GM18505 (cell line): Measurements from ENCODE around the gene SUSD3.
"Not testable (repeated sequence)": the region's sequence is repeated elsewhere in the genome, so short reads cannot be mapped to it uniquely, and the experiment has no call there.

Source experiments
- ATAC-seq: cut with Tn5 transposase; IDR thresholded peaks from one replicate; pipeline ENCODE4 v1.9.1; 2021; ENCODE audit not compliant: unreplicated experiment
- POLR2A ChIP-seq: IDR thresholded peaks from 4 replicates; pipeline ENCODE4 v1.6.1; 2011; ENCODE audit warnings: borderline replicate concordance; ENCODE audit not compliant: insufficient read depth, insufficient read length; ENCODE audit errors: extremely low read depth

Gene SUSD3

DNA sequence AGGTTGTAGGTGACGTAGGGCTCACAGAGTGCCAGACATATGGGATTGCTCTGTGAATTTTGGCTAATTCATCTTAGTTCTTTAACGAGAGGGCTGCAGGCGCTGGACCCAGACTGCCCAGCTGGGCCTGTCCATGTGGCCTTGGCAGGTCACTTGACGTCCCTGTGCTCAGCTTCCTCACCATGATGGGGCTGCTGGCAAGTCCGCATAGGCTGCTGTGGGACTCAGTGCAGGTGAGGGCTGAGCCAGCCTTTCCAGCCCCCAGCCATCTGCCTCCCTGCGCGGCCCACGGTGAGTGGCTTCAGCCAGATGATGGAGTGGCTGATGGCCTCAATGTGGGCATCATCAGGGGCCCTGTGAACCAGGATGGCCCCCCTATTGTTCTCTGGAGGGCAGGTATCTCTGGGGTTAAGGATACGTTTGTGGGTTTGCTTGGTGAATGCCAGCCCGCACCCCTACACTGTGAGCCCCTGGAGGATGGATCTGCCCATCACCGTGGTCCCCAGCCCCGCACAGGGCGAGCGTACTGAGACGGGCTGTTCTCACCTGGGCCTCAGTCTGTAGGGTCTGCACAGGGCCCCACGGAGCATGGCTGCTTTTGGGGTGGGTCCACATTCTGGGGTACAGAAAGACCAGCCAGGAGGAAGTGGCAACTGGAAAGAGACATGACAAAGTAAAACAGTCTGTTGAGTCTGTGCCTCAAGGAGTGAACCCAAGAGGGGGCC lies 41.2 kb downstream of the SUSD3 start:
- TF ChIP-seq POLR2A = no peak
- ATAC-seq = no peak

DNA sequence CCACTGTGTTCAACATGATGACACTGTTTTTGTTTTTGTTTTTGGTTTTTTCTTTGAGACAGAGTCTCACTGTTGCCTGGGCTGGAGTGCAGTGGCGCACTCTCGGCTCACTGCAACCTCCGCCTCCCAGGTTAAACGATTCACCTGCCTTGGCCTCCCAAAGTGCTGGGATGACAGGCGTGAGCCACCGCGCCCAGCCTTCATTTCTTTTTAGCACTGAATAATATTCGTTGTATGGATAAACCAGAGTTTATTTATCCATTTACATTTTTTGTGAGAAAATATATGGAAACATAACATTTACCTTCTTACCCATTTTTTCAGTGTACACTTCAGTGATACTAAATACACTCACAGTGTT lies 41.8 kb downstream of the SUSD3 start:
- no peak for ATAC-seq
- TF ChIP-seq POLR2A = no peak

DNA sequence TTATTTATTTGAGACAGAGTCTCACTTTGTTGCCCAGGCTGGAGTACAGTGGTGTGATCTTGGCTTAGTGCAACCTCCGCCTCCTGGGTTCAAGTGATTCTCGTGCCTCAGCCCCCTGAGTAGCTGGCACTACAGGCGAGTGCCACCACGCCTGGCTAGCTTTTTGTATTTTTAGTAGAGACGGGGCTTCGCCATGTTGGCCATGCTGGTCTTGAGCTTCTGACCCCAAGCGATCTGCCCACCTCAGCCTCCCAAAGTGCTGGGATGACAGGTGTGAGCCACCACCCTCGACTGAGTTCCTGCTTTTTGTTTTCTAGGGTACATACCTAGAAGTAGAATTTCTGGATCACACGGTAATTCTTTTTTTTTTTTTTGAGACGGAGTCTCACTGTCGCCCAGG lies 42.6 kb downstream of the SUSD3 start:
- not testable (repeated sequence) for ATAC-seq

DNA sequence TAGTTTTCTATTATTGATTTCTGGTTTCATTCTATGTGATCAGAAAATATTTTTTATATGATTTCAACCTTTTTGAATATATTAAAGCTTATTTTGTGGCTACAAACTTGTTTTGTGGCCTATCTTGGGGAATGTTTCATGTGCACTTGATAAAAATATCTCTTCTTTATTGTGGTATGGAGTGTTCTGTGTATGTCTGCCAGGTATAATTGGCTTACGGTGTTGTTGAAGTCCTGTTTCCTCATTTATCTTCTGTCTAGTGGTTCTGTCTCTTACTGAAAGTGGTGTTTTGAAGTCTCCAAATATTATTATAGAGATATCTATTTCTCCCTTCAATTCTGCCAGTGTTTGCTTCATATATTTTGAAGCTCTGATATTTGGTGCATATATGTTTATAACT lies 47.1 kb downstream of the SUSD3 start:
- ATAC-seq = no peak
- no peak for TF ChIP-seq POLR2A

DNA sequence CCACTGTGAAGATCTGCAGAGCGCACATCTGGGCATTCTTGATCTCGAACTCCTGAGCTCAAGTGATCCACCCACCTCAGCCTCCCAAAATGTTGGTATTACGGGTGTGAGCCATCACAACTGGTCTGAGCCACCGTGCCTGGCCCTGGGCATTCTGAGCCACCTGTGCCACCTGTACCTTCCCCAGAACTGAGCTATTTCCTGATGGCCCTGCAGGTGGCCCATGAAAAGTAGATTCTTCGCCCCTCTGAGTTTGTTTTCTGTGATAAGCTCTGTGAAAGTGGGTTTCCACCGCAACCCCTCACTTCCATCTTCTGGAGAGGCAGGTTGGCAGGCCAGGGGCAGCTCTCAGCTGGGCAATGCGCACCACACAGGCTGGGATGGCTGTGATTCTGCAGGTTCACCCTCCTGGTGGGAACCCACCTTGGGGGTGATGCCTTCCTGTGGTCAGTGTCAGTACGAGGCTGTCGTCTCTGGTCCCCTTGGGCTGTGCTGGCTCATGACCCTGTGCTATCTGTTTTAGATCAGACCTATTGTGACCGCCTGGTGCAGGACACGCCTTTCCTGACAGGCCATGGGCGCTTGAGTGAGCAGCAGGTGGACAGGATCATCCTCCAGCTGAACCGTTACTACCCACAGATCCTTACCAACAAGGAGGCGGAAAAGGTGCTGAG lies 48.8 kb downstream of the SUSD3 start:
- no peak for TF ChIP-seq POLR2A
- no peak for ATAC-seq

DNA sequence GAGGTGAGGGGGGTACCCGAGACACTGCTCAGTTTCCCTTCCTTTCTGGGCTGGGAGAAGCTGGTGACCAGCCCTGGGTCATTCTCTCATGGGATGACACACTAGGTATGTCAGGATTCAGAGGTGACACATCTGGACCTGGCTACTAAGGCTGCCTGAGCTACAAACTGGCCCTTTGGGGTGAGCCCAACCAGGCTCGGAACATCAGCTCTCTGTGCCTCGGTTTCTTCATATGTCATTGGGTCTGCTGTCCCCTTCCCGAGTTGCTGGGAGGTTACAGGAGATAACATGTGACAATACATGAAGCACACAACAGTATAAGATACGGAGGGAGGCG lies 49.3 kb downstream of the SUSD3 start:
- TF ChIP-seq POLR2A = no peak
- ATAC-seq = no peak

DNA sequence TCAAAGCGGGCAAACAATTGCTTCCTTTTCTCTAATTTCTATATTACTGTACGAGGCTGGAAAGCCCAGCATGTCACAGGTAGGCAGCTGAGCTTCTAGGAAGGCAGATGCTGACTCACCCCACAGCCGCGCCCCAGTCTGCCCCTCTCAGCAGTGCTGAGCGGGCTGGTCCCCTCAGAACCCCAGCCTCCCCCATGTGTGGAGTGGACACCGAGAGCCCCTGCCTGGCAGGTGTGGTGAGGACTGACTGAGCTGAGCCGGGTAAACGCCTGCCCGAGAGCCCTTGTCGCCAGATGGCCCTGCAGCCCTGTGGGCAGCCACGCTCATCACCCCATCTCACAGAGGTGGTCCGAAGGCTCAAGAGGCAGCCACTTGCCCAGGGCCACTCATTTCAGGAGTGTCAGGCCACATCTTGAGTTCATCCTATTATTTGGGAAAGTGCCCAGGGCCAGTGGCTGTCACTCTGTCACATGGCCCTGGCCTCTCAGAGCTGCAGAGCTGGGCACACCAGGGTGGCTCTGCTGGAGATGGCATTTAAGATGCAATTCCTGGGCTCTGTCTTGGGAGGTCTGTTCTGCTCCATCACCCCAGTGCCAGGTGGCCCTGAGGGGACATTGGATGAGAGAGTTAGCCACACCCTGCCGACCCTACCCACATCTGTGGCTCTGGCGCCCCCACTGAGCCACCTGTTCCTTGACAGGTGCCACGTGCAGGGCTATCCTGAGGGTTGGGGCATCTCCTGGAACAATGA lies 50.0 kb downstream of the SUSD3 start:
- no peak for ATAC-seq
- TF ChIP-seq POLR2A = no peak

DNA sequence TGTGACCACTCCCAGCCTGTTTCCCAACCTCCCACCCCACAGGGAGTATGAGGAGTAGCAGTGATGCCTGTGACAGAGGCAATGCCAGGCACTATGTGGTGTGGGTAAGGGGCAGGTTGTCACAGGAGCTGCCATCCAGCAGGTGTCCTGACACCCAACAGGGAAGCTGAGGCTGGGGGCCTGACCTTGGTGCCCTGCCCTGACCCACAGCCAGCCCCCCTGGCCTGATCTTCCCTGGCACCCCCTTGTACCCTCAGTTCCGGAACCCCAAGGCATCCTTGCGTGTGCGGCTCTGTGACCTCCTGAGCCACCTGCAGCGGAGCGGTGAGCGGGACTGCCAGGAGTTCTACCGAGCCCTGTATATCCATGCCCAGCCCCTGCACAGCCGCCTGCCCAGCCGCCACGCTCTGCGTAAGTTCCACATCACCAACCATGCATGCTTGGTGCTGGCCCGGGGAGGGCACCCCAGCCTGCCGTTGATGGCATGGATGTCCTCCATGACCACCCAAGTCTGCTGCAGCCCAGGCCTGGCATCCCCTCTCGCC lies 51.9 kb downstream of the SUSD3 start:
- no peak for TF ChIP-seq POLR2A
- ATAC-seq = no peak

DNA sequence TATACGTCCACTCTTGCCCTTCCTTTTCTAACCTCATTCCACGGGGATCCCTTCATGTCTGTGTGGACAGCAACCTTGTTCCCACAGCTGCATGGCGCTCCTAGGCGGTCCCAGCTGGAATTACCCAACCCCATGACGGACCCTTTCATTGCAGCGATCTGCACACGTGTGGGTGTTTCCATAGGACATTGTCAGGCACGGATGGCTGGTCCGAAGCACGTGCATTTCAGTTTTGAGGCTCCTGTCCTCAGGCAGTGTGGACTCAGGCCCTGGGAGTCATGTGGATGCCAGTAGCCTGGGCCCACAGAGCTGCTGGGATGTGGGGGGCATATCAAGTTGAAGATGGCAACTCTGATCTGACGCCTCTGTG lies 52.5 kb downstream of the SUSD3 start:
- no peak for TF ChIP-seq POLR2A
- no peak for ATAC-seq

DNA sequence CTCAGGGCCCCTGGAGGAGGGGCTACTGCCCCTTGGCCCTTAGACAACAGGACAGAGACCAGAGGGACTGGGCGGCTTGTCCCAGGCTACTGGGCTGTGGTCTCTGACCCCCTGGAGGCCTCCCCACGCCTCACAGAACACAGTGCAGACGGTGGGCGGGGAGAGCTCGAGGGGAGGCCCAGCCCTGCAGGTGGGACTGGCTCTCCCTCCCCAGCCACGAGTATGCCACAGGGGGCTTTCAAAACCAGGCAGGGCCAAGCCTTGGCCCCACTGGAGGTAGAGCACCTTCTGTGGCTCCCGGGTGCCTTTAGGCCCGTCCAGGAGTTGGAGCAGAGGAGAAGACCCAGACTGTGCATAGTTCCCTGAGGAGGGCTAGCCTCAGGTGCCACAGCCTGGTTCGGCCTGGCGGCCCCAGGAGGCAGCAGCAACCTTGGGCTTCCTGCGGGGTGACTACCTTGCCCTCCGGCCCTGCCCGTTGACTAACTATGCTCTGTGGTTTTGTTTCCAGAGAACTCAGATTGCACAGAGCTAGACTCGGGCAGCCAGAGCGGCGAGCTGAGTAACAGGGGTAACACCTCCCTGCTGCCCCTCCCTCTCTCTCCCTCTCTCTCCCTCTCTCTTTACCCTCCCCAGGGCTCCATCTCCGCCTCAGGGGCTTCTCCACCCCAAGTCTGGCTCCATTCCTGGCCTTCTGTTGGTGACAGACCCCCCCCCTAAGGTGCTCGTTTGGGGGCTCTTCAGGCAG lies 53.0 kb downstream of the SUSD3 start:
- no peak for TF ChIP-seq POLR2A
- no peak for ATAC-seq

DNA sequence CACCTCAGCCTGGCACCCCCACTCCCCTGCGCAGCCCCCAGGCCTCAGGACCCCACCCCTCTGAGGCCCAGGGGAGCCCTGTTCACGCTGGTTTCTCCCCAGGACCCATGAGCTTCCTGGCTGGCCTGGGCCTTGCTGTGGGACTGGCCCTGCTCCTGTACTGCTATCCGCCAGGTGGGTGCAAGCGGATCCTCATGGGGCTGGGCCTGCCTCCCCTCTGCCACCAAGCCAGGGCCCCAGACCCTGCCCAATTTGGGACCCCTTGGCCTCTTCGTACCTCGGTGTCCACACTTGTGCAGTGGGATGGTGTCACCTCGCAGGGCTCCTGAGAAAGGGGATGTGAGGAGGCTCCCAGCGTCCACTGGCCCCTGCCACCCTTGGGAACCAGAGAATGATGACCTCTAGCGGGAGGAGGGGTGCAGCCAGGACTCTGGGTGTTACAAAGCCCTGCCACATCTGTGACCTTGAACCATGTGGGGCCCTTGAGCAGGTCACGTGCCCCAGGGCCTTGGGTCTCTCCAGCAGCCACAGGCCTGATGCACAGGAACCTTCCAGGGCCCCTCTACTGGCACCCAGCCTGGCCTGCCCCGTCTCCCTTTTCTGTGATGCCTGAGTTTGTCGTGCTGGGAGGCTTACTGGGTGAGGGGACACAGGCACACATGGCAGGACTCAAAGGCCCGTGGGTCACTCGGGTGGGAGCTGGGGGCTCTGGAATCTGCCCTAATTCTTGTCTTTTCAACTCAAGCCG lies 53.8 kb downstream of the SUSD3 start:
- no peak for ATAC-seq
- TF ChIP-seq POLR2A = no peak

DNA sequence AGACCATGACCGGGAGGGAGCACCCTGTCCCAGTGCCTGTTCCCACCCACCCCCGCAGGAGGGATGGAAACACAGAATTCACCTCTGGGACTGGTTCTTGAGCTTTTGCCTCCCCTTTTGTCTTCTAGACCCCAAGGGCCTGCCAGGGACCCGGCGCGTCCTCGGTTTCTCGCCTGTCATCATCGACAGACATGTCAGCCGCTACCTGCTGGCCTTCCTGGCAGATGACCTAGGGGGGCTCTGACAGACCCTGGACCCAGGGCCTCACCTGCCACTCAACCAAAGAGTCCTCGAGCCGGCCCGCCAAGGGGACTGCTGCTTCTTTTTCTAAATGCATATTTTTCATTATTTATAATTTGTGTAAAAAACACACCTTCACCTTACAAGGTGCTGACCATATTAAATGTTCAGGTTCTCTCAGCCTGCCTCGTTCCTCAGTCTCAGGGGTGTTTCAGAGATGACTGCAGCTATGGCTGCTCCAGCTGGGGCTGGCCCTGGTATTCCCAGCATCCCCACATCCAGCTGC lies 54.4 kb downstream of the SUSD3 start:
- ATAC-seq = no peak
- TF ChIP-seq POLR2A = no peak
